Stimulated activated CD4-positive, alpha-beta T cell treated with anti-CD3 and anti-CD28 coated beads, Interleukin-4, amount 100 ng/mL, for 48 hours (primary cell): ENCODE results near the gene FAM124B.

ENCODE experiments used
- DNase-seq, 2 donors: peaks; one replicate each; pipeline ENCODE4 v3.0.0-alpha.2; 2020; ENCODE audit warnings: low read depth in 2 of 2

The FAM124B gene

GRCh38 chr2:224335991-224336390 is 65.9 kb downstream of the FAM124B start:
- DNase-seq: no peak

- DNase-seq: no peak
Observed at GRCh38 chr2:224334726-224335125, 67.2 kb downstream of the FAM124B start.

GRCh38 chr2:224333726-224334482 is 68.0 kb downstream of the FAM124B start:
- no peak for DNase-seq

GRCh38 chr2:224331698-224332097 is 70.2 kb downstream of the FAM124B start:
- no peak for DNase-seq

GRCh38 chr2:224328798-224329197 is 73.1 kb downstream of the FAM124B start:
- DNase-seq: no peak
